Left renal cortex interstitium (tissue), 4 donors: ENCODE results near the gene RERE. TPM values are rescaled to one million over a fixed set of nuclear protein-coding genes. Genes with fewer than 3 reads are reported as not detected.

Source experiments
- DNase-seq, 4 donors: peaks; one replicate each; pipeline ENCODE4 v3.0.0-alpha.2; 2013; ENCODE audit warnings: low read depth in 4 of 4, low spot score in 2 of 4, missing footprints in 1 of 4
- polyA plus RNA-seq, 4 donors: library from polyadenylated mRNA; unstranded; fragments of 120-200 nt; gene quantifications; one replicate each; pipeline ENCODE4 v1.2.1, GENCODE V29; 2013; ENCODE audit not compliant: insufficient read length in 4 of 4

Gene RERE
- polyA plus RNA-seq, 4 donors: 118 to 175 (median 139) TPM

DNA sequence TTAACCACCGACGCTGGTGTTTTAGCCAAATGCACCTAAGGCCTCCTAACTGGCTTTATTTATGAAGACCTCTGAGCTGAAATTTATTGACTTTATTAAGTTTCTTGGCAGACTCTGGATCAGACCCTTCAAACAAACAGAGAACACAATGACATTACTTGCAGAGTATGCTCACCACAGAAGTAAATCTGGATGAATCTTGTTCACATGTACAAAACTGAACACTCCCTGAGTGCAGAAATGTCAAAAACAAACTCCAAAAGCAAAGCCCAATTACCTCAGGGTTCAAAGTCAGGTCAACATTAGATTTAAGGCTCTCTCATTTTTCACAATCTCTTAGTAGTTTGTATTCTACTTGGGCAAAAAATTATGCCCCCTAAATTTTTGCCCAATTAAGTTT, 280.9 kb downstream of the RERE start:
- DNase-seq: no peak

DNA sequence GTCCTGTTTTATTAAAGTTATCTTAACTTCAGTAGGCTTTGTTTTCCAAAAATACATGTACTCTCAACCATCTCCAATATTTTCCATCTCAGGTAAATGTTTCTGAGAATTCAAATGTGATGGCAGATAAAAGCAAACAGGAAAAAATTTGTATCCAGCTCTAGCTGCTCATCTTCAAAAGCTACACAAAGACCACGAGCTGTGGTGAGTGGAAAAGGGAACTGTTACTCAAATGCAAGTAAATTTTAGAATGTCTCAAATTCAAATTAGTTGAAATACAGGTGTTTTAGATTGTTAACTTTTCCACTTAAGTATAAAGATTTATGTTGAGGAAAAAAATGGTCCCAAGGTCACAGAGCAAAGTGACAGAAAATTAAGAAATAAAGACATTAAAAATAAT, 283.5 kb downstream of the RERE start:
- no peak for DNase-seq

DNA sequence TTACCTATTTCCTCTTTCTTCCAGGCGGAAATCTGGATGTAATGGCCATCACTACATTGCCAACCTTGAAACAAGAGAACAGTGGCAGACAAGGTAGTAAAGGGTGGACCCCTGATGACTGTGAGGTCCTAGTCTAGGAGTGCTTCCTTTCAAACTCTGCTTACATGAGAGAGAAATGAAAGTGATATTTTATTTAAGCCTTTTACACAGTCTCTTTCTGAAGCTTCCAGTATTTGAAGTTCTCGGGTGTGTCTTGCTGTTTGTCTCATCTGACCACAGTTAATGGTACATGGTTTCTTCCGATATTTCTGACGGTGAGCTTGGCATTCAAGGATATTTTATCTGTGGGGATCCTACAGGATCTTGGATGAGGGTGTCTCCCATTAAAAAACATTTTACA, 284.3 kb downstream of the RERE start:
- DNase-seq: no peak

DNA sequence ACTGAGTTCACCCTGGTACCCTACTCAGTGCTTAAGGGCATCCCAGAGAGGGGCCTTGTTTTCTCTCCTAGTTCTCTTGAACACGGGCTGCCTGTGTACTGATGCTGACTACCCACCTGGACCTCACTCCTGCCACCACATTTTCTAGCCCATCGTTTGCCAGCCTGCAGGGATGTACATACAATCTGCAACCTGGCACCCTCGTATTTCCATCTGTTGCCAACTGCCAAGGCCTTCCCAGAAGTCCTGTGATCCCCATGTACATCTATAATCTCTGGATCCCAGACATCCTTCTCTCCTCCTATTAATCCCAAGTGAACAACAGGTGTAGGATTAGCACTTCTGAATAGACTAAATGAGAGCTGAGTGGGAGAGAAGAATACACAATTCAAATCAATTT, 287.5 kb downstream of the RERE start:
- DNase-seq: no peak

DNA sequence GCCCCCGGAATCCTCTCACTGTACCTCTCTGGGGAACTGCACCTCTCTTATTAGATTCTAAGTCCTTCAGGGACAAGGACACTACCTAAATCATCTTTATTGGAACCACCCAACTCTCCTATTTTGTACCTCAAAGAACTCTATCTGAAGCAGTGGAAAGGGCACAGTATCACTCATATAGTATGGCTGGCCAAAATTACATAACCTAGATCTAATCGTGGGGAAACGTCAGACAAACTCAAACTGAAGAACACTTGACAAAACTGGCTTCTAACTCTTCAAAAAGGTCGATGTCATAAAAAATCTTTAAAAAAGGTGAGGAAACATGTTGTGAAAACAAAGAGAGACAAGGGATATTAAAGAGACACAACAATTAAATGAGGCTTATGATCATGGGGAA, 289.5 kb downstream of the RERE start:
- no peak for DNase-seq

DNA sequence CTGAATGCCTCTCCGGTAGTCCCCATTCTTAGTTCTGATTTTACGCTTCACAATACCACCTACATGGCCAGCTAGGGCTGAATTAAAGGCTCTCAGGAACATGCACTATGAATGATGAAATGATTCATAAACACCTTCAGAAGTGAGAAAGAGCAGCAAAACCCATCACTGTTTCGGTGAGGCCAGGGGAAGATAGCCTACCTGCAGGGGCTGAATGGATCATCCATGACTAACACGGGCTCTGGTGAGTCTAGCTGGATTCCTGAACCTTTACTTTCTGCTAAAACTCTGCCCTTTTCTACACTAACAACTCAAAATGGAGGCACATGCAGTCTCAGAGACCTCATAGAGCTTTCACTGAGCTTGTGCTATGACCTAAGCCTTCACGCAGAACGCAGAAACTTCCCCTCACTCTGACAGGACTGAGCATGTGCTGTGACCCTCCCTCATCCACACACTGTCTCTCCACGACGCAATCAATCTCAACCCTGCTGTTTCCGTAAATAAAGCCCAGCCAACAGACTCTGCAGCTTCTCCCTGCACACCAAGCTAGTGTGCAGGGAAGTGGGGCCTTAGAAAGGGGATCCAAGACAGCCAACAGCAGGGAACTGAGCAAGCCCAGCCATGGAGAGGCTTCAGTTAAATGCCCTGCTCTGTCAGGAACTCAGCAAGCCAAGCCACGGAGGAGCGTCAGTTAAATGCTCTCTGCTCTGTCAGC, 291.7 kb downstream of the RERE start:
- DNase-seq: peak; percentile 76 to 95 (median 92)

DNA sequence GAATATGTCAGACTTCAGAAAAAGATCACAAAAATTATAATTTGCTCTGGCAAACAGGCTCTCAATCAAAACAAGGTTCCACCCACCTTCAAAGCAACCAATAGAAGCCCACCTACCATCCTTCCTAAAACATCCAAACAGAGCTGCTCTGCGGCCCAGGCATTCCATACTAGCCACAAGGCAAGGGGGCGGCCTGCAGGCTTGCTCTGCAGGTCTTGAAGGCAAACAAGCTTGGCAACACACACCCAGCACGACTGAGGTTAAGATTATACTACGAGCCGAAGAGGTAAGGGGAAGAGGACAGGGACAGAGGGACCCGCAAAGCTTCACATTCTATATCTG, 292.3 kb downstream of the RERE start:
- no peak for DNase-seq

DNA sequence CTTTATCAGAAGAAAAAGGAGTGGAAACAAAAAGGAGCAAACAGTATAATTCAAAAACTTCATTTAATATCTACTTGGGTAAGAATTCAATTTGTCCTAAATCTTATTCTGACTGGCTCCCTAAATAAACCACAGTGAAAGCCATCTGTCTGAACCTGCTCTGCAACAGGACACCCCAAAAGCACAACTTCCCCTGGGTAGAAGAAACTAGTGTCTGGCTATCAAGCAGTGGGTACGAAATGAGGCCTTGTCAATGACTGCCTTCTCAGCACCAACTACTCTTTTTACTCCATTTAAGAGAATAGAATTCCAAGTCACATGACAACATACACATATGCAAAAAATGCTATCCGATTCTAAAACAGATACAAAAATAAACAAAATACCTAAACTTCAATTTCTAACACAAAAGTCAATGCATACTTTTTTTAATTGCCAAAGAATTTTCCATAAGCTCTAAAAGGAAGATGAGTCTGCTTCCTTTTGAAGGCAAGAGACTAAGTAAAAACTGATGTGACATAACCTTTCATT, 292.7 kb downstream of the RERE start:
- DNase-seq: no peak

DNA sequence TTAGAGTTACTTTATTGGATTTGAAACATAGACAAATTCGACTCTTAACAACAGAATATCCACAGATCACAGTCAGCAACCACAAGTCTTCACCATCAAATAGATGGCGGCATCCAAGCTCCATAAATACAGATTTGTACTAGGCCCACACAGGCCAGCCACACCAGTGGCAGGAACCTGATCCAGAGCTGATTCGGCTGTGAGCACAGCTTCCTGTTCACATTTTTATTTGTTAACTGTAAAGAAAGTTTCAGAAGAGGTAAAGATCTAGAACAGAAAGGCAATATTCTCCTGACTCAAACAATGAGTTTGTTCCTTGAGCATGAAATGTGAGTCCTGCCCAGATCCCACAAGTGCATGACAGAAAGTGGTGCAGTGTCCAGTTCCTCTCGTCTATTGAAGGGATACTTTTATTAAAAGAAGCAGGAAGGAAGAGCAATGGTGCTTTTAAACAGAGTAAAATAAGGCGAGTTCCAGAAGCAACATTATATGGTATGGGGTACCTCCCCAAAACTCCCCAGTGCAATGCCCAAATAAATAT, 293.7 kb downstream of the RERE start:
- DNase-seq: no peak

DNA sequence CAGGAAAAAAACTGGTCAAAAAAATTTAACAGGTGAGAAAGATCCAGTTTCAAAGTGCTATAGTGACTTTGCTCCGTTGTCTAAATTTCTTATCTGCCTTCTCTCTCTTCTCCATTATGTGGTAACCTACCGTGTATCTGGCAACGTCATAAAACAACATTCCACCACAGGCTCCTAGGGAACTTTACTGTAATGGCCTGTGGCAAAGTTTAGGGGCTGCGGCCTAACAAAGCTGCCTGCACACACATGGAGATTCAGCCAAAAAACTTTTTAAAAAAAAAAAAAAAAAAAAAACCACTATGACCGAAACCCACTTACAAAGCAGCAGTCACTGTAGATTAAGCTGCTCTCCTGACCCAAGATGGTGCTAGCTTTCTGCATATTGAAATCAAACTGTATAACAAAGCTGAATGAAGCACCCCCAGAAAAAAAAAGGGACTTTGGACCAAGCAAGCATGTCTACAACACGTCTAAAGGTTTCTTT, 296.9 kb downstream of the RERE start:
- no peak for DNase-seq

DNA sequence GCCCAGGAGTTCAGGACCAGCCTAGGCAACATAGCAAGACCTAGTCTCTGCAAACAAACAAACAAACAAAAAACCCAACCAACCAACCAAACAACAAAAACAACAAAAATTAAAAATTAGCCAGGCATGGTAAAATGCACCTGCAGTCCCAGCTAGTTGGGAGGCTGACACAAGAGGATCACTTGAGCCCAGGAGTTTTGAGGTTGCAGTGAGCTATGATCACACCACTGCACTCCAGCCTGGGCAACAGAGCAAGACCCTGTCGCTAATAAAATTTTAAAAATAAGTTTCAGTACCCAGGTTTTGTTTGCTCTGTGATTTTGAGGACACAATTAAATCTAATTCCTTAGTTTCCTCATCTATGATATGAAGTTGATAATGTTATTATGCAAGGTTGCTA, 298.3 kb downstream of the RERE start:
- DNase-seq: no peak

DNA sequence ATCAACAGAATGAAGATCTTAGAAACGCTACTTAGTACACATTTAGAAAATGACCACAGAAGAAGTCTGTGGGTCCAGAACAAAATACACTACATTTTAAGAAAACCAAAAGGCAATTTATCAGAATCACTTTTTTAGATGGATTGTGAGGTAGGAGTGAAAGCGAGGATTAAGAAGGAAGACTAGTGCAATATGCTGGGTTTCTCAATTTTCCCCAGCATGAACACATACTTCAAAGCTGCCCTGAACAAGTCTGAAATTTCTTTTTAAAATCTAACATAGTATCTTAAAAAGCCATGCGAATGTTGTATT, 299.0 kb downstream of the RERE start:
- no peak for DNase-seq

DNA sequence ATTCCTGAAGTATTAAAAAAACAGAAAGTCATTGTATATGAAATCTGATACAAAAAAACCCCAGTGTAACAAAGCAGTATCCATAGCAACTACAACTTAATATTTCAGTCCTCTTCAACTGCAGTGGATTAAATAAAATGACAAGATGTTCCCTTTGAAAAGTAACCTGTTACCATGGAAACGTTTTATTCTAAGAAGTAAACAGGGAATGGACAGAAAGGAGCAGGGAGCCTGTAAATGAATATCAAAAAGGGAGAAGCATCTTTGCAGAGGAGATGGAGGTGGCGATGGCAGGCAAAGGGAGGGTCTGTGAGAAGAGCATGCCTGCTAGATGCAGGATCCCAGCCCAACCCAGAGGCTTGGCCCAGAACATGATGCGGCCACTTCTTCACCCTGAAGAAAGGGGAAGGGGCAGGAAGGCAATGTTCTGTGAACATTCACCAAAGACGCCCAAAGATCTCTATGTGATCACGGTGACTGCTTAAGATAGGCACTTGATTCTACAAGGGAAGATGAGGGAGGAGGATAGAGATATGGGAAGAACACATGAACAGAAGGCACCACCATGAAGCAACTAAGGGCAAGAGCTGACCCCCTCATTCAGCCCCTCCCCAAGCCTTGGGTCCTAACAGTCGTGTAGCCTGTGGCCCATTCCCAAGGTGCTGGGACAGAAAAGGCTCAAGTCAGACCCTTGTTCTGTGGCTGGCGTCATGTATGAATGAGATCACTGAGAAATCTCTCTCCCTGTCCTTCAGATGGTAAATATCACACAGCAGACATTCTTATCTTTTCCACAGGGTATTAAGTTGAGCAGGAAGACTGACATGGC, 299.6 kb downstream of the RERE start:
- no peak for DNase-seq

DNA sequence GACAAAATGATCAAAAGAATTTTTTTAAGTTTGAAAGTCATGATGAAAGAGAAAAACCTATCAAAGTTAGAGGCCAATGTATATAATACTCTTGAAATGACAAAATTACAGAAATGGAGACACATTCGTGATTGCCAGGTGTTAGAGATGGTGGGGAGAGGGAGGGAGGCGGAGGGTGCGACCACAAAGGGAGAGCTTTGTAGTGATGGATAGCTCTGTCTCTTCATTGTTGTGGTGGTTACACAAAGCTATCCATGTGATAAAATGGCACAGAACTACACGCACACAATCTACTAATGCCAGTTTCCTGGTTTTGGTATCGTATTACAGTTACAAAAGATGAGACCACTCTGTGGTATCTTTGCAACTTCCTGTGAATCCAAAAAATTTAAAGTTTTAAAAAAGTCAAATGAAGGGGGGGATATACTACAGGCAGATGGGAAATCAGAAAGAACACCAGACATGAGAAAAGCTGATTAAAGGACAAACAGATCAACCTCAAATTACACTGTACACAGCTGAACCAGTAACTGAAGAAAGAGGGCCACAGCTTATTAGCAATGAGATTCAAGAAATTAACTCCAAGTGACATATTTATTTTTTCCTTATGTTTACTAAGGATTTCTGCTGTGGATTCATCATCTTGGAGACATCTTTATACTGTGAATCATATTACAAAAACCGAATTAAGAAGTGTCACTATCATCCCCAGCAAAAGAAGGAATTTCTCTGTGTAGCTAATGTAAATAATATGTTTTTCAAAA, 300.5 kb downstream of the RERE start:
- DNase-seq: no peak

DNA sequence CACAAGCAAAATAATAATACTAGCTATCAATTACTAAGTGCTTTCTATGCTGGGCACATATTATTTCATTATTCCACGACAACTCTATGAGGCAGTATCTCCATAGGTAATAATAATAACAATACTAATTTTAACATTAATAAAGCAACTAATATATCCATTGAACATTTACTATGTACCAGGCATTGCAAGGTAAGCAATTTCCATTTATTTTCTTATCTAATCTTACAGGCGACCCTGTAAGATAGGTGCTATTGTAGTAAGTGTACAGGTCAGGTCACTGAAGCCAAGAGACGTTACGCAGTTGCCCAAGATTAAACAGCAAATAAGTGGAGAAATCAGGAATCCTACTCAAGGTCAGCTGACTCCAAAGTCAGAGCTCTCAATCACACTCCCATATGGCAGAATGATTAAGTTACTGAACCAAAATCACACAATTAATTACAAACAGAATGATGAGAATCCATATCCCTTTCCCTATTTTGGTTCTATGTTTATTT, 301.1 kb downstream of the RERE start:
- no peak for DNase-seq

DNA sequence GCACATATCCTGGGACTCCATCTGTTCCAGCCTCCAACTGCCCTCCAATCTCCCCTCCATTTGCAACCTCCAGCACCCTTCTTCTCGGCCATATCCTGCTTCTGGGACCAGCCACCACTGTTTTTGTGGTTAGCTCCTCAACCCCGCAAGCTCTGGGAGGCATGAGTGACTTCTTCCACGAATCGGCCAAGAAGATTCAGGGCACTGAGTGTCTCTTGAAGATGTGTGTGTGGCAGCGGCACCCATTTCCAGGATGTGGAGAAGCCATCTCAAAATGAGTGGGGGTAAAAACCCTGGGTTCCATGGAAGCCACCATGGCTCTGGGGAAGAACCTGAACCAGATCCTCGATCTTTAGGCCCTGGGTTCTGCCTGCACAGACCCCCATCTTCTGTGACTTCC, 304.9 kb downstream of the RERE start:
- DNase-seq: no peak

DNA sequence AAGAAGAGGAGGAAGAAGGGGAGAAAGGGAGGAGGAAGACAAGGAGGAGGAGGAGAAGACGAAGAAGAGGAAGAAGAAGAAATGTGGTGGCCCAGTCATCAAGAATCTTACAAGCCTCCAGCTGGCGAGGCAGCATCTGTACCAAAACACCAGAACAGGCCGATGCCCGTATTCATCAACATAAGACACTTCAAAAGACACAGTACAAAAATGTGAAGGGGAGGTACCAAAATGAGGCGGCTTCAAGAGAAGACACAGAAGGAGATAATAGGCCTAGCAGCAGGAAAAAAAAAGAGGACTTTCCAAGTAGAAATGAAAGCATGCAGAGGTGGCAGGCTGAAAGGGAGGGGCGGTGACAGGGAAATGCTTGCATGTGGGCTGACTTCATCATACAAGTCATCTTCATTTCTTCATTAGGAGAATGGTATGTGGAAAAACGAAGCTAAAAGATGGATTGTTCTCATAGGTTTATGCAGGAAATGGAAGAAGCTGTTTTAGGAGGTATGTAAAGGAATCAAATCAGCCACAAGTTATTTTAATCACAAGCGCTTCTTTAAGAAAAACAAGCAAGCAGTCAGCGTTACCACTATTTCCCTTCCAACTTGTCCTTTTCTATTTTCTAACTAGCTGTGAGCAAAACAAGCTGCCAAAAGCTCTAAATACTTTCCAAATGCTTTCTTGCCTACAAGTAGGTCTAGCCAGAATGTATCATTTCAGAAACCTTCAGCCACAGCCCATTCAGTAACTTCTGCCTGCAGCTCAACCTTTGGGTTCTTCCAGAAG, 307.2 kb downstream of the RERE start:
- DNase-seq: no peak

DNA sequence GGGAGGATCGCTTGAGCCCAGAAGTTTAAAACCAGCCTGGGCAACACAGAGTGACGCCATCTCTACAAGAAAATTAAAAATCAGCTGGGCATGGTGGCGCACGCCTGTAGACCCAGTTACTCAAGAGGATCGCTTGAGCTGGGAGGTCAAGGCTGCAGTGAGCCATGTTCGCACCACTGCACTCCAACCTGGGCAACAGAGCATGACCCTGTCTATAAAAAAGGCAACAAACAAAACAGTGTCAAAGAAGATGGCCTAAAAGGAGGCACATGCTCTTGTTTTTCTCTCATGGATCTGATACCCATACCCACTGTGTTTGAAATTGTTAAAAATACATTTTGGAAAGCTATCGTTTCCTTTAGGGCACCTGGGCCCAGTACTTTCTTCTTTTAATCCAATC, 307.9 kb downstream of the RERE start:
- no peak for DNase-seq

DNA sequence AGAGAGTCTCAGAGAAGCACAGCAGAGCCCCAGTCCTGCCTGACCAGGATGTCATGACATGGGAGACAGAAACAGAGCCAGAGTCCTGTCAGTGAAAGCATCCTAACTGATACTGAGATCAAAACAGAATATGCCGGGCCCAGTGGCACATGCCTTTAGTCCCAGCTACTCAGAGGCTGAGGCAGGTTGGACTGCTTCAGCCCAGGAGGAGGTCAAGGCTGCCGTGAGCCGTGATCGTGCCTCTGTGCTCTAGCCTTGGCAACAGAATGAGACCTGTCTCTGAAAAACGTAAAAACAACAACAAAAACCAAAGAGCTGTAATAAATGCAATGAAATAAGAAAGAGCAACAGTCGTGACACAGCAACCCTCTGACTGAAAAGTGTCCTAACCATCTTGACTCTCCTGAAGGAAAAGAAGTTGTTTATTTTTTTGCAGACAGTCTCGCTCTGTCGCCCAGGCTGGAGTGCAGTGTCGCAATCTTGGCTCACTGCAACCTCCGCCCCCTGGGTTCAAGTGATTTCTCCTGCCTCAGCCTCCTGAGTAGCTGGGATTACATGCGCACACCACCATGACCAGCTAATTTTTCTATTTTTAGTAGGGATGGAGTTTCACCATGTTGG, 310.3 kb downstream of the RERE start:
- no peak for DNase-seq

DNA sequence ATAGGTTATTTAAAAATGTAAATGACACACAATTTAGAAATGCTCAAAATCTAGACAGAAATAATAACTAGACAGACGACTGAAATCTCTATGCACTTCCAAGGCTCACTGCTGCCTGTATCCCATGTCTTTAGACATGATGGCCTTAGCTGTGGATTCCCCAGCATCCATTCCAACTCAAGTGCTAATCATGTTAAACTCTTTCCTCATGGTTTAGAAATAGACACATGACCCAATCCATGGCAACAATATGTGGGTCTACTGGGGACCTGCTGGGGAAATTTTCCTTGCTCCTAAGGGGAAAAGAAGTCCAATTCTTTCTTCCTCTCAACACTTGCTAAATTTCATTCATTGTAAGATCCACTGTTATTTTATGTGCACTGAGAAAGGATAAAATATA, 311.0 kb downstream of the RERE start:
- DNase-seq: no peak
